SU-DHL-6 (cell line): Measurements from ENCODE around the gene PTPRG.

Source experiments
- H2AFZ ChIP-seq: fragments of 200-600 bp; sonication (generic); 2 replicates; pipeline ENCODE4 v1.6.1; 2014; ENCODE audit warnings: low read depth, mild to moderate bottlenecking, moderate library complexity, mixed read lengths, antibody characterized with exemption, low read length; ENCODE audit not compliant: severe bottlenecking
- H3F3A ChIP-seq: fragments of 200-600 bp; shearing (Covaris generic); 2 replicates; pipeline ENCODE4 v1.6.0; 2016; ENCODE audit warnings: antibody characterized with exemption, mild to moderate bottlenecking; ENCODE audit not compliant: insufficient read depth
- H3K27ac ChIP-seq: fragments of 200-600 bp; sonication (generic); 2 replicates; pipeline ENCODE4 v1.5.1; 2016; ENCODE audit warnings: low read depth, mild to moderate bottlenecking, low read length, moderate library complexity, mixed read lengths
- H3K27me3 ChIP-seq: fragments of 200-600 bp; sonication (generic), shearing (Covaris generic); 2 replicates; pipeline ENCODE4 v1.6.0; 2014; ENCODE audit warnings: mild to moderate bottlenecking, low read length
- H3K36me3 ChIP-seq: fragments of 200-600 bp; sonication (generic); 2 replicates; pipeline ENCODE4 v1.6.1; 2014; ENCODE audit warnings: mild to moderate bottlenecking, low read length, mixed read lengths
- H3K4me2 ChIP-seq: fragments of 300-600, 200-600 bp; shearing (Covaris generic), sonication (generic); 2 replicates; pipeline ENCODE4 v1.6.0; 2014; ENCODE audit warnings: low read length, low read depth, mild to moderate bottlenecking; ENCODE audit not compliant: poor library complexity, severe bottlenecking
- H3K4me3 ChIP-seq: fragments of 200-600 bp; sonication (generic); 2 replicates; pipeline ENCODE4 v1.5.1; 2014; ENCODE audit warnings: antibody characterized with exemption, low read length, mild to moderate bottlenecking, mixed read lengths; ENCODE audit not compliant: insufficient read depth, poor library complexity, severe bottlenecking
- H3K79me2 ChIP-seq: fragments of 200-600 bp; sonication (generic); 2 replicates; pipeline ENCODE4 v1.6.1; 2014; ENCODE audit warnings: mild to moderate bottlenecking, low read length, moderate library complexity; ENCODE audit not compliant: insufficient read depth
- H3K9ac ChIP-seq: fragments of 200-600 bp; sonication (generic); 2 replicates; pipeline ENCODE4 v1.7.0; 2014; ENCODE audit warnings: mild to moderate bottlenecking, low read length
- H3K9me2 ChIP-seq: fragments of 200-600 bp; sonication (generic); replicated peaks from 2 replicates; pipeline ENCODE4 v1.6.1; 2014; ENCODE audit warnings: low read length; ENCODE audit not compliant: insufficient read depth
- H3K9me3 ChIP-seq: fragments of 200-600 bp; sonication (generic); 2 replicates; pipeline ENCODE4 v1.6.1; 2014; ENCODE audit warnings: low read length, mixed read lengths; ENCODE audit not compliant: insufficient read depth
- H4K20me1 ChIP-seq: fragments of 200-600 bp; sonication (generic); 2 replicates; pipeline ENCODE4 v1.6.1; 2014; ENCODE audit warnings: low read depth, mild to moderate bottlenecking, antibody characterized with exemption, low read length, moderate library complexity, mixed read lengths
- EZH2phosphoT487 ChIP-seq: fragments of 200-600 bp; sonication (generic), shearing (Covaris generic); conservative IDR thresholded peaks from 2 replicates; pipeline ENCODE4 v1.6.1; 2018; ENCODE audit warnings: mild to moderate bottlenecking, antibody characterized with exemption, low read length, moderate library complexity, mixed read lengths
- TF ChIP-seq, protein P1 (sequence below): fragments of 200-600 bp; sonication (generic); IDR thresholded peaks from one replicate; pipeline ENCODE4 v1.5.1; 2017; ENCODE audit warnings: antibody characterized with exemption, mild to moderate bottlenecking, low read length, moderate library complexity; ENCODE audit not compliant: insufficient read depth, poor library complexity, severe bottlenecking

Gene PTPRG

GRCh38 chr3:61667383-61667782 is 106.0 kb downstream of the PTPRG start:
- TF ChIP-seq, protein P1, sequence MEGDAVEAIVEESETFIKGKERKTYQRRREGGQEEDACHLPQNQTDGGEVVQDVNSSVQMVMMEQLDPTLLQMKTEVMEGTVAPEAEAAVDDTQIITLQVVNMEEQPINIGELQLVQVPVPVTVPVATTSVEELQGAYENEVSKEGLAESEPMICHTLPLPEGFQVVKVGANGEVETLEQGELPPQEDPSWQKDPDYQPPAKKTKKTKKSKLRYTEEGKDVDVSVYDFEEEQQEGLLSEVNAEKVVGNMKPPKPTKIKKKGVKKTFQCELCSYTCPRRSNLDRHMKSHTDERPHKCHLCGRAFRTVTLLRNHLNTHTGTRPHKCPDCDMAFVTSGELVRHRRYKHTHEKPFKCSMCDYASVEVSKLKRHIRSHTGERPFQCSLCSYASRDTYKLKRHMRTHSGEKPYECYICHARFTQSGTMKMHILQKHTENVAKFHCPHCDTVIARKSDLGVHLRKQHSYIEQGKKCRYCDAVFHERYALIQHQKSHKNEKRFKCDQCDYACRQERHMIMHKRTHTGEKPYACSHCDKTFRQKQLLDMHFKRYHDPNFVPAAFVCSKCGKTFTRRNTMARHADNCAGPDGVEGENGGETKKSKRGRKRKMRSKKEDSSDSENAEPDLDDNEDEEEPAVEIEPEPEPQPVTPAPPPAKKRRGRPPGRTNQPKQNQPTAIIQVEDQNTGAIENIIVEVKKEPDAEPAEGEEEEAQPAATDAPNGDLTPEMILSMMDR = no peak
- no peak for TF ChIP-seq EZH2phosphoT487
- H3K79me2 ChIP-seq = no peaks in the 10 kb centered on the region
- H3K9me3 ChIP-seq = no peaks in the 10 kb centered on the region

GRCh38 chr3:61667814-61668213 is 106.4 kb downstream of the PTPRG start:
- H4K20me1 ChIP-seq = no peaks in the 10 kb centered on the region

More at GRCh38 chr3:61667383-61667782, 106.0 kb downstream of the PTPRG start:
- Histone ChIP-seq H3K9me2 (no peaks in the 10 kb centered on the region), H3K9ac (no peak overlapping the region), H3F3A (no peaks in the 10 kb centered on the region), H3K36me3 (no peaks in the 10 kb centered on the region), H3K4me2 (no peak overlapping the region), H3K27me3 (no peaks in the 10 kb centered on the region), H3K27ac (no peak overlapping the region), H3K4me3 (no peak overlapping the region), H4K20me1 (no peaks in the 10 kb centered on the region), H2AFZ (no peak overlapping the region)

GRCh38 chr3:61668317-61668864 is 107.0 kb downstream of the PTPRG start:
- Histone ChIP-seq H3K9me2 (no peaks in the 10 kb centered on the region), H3K27me3 (no peaks in the 10 kb centered on the region), H3K4me2 (no peak overlapping the region), H3K27ac (no peak overlapping the region), H3K9me3 (no peaks in the 10 kb centered on the region), H3K9ac (no peak overlapping the region), H3F3A (no peaks in the 10 kb centered on the region), H3K79me2 (no peaks in the 10 kb centered on the region), H3K36me3 (no peaks in the 10 kb centered on the region), H3K4me3 (no peak overlapping the region), H2AFZ (no peak overlapping the region), H4K20me1 (no peaks in the 10 kb centered on the region)
- TF ChIP-seq, protein P1 = no peak
- TF ChIP-seq EZH2phosphoT487 = no peak

More at GRCh38 chr3:61667814-61668213, 106.4 kb downstream of the PTPRG start:
- TF ChIP-seq EZH2phosphoT487 = no peak
- TF ChIP-seq, protein P1 = no peak
- no peak overlapping the region for H3K4me3 ChIP-seq
- H3K27ac ChIP-seq = no peak overlapping the region
- no peaks in the 10 kb centered on the region for H3K9me3 ChIP-seq
- no peaks in the 10 kb centered on the region for H3K79me2 ChIP-seq
- no peaks in the 10 kb centered on the region for H3K9me2 ChIP-seq
- no peaks in the 10 kb centered on the region for H3F3A ChIP-seq
- no peak overlapping the region for H3K4me2 ChIP-seq
- H3K27me3 ChIP-seq = no peaks in the 10 kb centered on the region
- H2AFZ ChIP-seq = no peak overlapping the region
- H3K36me3 ChIP-seq = no peaks in the 10 kb centered on the region
- no peak overlapping the region for H3K9ac ChIP-seq
